ENCODE measurements around the gene CERT1.
"Not testable (repeated sequence)": the region's sequence is repeated elsewhere in the genome, so short reads cannot be mapped to it uniquely, and the experiment has no call there.

The CERT1 gene

GRCh38 chr5:75538211-75538610, 26.8 kb upstream of the CERT1 start:
- Histone ChIP-seq H3K27ac (ENCODE audit: low read depth, low read length) (no peak overlapping the region), H3K56ac (ENCODE audit: low read length) (no peak overlapping the region), H4K8ac (ENCODE audit: low read depth, low read length) (no peak overlapping the region), H3K27me3 (ENCODE audit: insufficient read depth, low read length, poor library complexity) (no peaks in the 10 kb centered on the region), H2AK5ac (ENCODE audit: low read length) (no peak overlapping the region), H3K36me3 (ENCODE audit: control insufficient read depth, insufficient read depth, low read length) (no peaks in the 10 kb centered on the region), H2BK5ac (ENCODE audit: low read length) (no peak overlapping the region), H3K79me2 (ENCODE audit: control insufficient read depth, insufficient read depth, low read length) (no peaks in the 10 kb centered on the region), H3K9ac (ENCODE audit: low read length) (no peak overlapping the region), H3K4ac (ENCODE audit: low read depth, low read length) (no peak overlapping the region), H3K4me2 (ENCODE audit: low read length) (no peak overlapping the region), H3K4me1 (ENCODE audit: control insufficient read depth, low read depth, low read length) (peaks cover 4% of the 10 kb centered on the region), H2BK15ac (replicated peaks; ENCODE audit: low read depth) (no peak overlapping the region), H2BK120ac (ENCODE audit: low read depth, low read length) (no peak overlapping the region), H3K18ac (ENCODE audit: low read length) (no peak overlapping the region), H3K4me3 (ENCODE audit: low read length) (no peak overlapping the region), H3K23ac (ENCODE audit: low read length) (no peak overlapping the region), H4K5ac (ENCODE audit: low read length) (no peak overlapping the region), H3K79me1 (ENCODE audit: low read length) (peaks cover 1% of the 10 kb centered on the region)
- no peak for DNase-seq
- no CpG with 5 or more reads among the region's 1 CpG for WGBS (ENCODE audit: extremely low coverage, insufficient coverage, low lambda C conversion rate)

DNA sequence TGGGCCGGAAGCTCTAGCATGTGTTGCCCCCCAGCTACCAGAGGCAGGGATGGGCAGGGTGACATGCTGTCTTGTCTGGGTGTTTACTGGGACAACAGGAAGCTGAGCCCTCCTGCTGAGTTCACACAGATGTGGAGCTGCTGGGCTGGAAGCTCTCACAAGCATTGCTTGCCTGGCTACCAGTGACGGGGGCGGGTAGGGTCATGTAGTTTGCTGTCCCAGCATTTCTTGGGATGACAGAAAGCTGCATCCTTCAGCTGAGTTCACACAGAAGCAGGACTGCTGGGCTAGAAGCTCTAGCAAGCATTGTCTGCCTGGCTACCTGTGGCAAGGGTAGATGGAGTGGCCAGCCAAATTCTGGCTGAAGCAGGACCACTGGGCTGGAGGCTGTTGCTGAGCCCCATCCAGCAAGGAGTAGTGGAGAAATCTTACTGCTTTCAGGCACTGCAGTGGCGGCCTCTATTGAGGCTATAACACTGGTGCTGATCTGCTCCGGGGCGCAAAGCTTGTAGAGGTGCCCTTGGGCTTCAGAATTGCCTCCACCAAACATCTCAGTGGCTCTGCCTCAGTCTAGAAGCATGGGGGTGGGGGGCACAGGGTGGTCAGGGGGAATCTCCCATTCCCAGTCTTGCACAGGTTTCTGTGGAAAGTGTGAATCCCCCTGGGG, 25.4 kb upstream of the CERT1 start:
- Histone ChIP-seq H3K4me2 (ENCODE audit: low read length) (no peak overlapping the region), H2BK120ac (ENCODE audit: low read depth, low read length) (no peak overlapping the region), H2AK5ac (ENCODE audit: low read length) (no peak overlapping the region), H3K4me3 (ENCODE audit: low read length) (no peak overlapping the region), H3K4me1 (ENCODE audit: control insufficient read depth, low read depth, low read length) (peaks cover 4% of the 10 kb centered on the region), H3K36me3 (ENCODE audit: control insufficient read depth, insufficient read depth, low read length) (no peaks in the 10 kb centered on the region), H3K18ac (ENCODE audit: low read length) (no peak overlapping the region), H3K27me3 (ENCODE audit: insufficient read depth, low read length, poor library complexity) (no peaks in the 10 kb centered on the region), H3K9ac (ENCODE audit: low read length) (peak overlapping the region; percentile 10), H3K27ac (ENCODE audit: low read depth, low read length) (no peak overlapping the region), H4K5ac (ENCODE audit: low read length) (no peak overlapping the region), H2BK5ac (ENCODE audit: low read length) (no peak overlapping the region), H2BK15ac (replicated peaks; ENCODE audit: low read depth) (no peak overlapping the region), H3K4ac (ENCODE audit: low read depth, low read length) (no peak overlapping the region), H3K56ac (ENCODE audit: low read length) (peak overlapping the region; percentile 38), H3K23ac (ENCODE audit: low read length) (no peak overlapping the region), H4K8ac (ENCODE audit: low read depth, low read length) (no peak overlapping the region), H3K79me1 (ENCODE audit: low read length) (peaks cover 1% of the 10 kb centered on the region), H3K79me2 (ENCODE audit: control insufficient read depth, insufficient read depth, low read length) (no peaks in the 10 kb centered on the region)
- peak; percentile 79 for DNase-seq
- WGBS (ENCODE audit: extremely low coverage, insufficient coverage, low lambda C conversion rate) = no CpG with 5 or more reads among the region's 6 CpGs

DNA sequence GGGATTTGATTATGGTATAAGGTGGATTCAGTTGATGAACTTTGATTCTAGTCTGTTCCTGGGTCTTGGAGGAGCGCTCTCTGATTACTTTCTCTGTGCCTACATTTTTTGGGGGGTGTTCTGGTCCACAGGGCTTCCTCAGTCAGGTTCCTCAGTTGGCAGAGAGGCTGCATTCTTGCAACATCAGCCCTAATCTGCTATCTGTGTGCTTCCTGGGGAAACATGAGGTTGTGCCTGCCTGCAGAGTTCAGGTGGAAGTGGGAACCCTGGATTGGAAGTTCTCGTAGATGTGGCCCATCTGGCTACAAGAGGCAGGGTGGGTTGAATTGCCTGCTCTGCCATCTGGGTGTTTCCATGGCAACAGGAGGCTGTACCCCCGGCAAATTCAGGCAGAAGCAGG, 24.7 kb upstream of the CERT1 start:
- H3K27ac ChIP-seq (ENCODE audit: low read depth, low read length) = no peak overlapping the region
- H2BK120ac ChIP-seq (ENCODE audit: low read depth, low read length) = no peak overlapping the region
- no peak overlapping the region for H4K5ac ChIP-seq (ENCODE audit: low read length)
- peak; percentile 12 for DNase-seq
- H3K36me3 ChIP-seq (ENCODE audit: control insufficient read depth, insufficient read depth, low read length) = no peaks in the 10 kb centered on the region
- no peak overlapping the region for H2BK15ac ChIP-seq (replicated peaks; ENCODE audit: low read depth)
- peaks cover 1% of the 10 kb centered on the region for H3K79me1 ChIP-seq (ENCODE audit: low read length)
- no peak overlapping the region for H2AK5ac ChIP-seq (ENCODE audit: low read length)
- WGBS (ENCODE audit: extremely low coverage, insufficient coverage, low lambda C conversion rate) = no CpG with 5 or more reads among the region's 3 CpGs
- no peak overlapping the region for H3K9ac ChIP-seq (ENCODE audit: low read length)
- H3K56ac ChIP-seq (ENCODE audit: low read length) = no peak overlapping the region
- no peak overlapping the region for H3K18ac ChIP-seq (ENCODE audit: low read length)
- H3K23ac ChIP-seq (ENCODE audit: low read length) = no peak overlapping the region
- H3K4me1 ChIP-seq (ENCODE audit: control insufficient read depth, low read depth, low read length) = peaks cover 4% of the 10 kb centered on the region
- no peaks in the 10 kb centered on the region for H3K27me3 ChIP-seq (ENCODE audit: insufficient read depth, low read length, poor library complexity)
- H2BK5ac ChIP-seq (ENCODE audit: low read length) = no peak overlapping the region
- H4K8ac ChIP-seq (ENCODE audit: low read depth, low read length) = no peak overlapping the region
- H3K4me3 ChIP-seq (ENCODE audit: low read length) = no peak overlapping the region
- no peaks in the 10 kb centered on the region for H3K79me2 ChIP-seq (ENCODE audit: control insufficient read depth, insufficient read depth, low read length)
- no peak overlapping the region for H3K4me2 ChIP-seq (ENCODE audit: low read length)
- H3K4ac ChIP-seq (ENCODE audit: low read depth, low read length) = no peak overlapping the region

DNA sequence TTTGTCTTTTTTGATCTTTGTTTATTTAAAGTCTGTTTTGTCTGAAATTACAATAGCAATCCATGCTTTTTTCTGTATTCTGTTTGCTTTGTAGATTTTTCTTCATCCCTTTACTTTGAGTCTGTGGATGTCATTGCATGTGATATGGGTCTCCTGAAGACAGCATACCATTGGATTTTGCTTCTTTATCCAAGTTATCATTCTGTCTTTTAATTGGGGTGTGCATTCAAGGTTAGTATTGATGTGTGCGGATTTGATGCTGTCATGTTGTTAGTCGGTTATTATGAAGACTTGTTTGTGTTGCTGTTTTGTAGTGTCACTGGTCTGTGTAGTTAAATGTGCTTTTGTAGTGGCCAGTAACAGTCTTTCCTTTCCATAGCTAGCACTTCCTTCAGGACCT, 23.3 kb upstream of the CERT1 start:
- Histone ChIP-seq H2AK5ac (ENCODE audit: low read length) (no peak overlapping the region), H3K18ac (ENCODE audit: low read length) (no peak overlapping the region), H3K79me1 (ENCODE audit: low read length) (peaks cover 1% of the 10 kb centered on the region), H3K4ac (ENCODE audit: low read depth, low read length) (no peak overlapping the region), H2BK120ac (ENCODE audit: low read depth, low read length) (no peak overlapping the region), H2BK15ac (replicated peaks; ENCODE audit: low read depth) (no peak overlapping the region), H3K23ac (ENCODE audit: low read length) (no peak overlapping the region), H3K4me2 (ENCODE audit: low read length) (no peak overlapping the region), H4K8ac (ENCODE audit: low read depth, low read length) (no peak overlapping the region), H3K56ac (ENCODE audit: low read length) (no peak overlapping the region), H3K27me3 (ENCODE audit: insufficient read depth, low read length, poor library complexity) (no peaks in the 10 kb centered on the region), H3K4me3 (ENCODE audit: low read length) (no peak overlapping the region), H3K79me2 (ENCODE audit: control insufficient read depth, insufficient read depth, low read length) (no peaks in the 10 kb centered on the region), H3K9ac (ENCODE audit: low read length) (no peak overlapping the region), H3K27ac (ENCODE audit: low read depth, low read length) (no peak overlapping the region), H3K36me3 (ENCODE audit: control insufficient read depth, insufficient read depth, low read length) (no peaks in the 10 kb centered on the region), H4K5ac (ENCODE audit: low read length) (no peak overlapping the region), H3K4me1 (ENCODE audit: control insufficient read depth, low read depth, low read length) (peaks cover 4% of the 10 kb centered on the region), H2BK5ac (ENCODE audit: low read length) (no peak overlapping the region)
- DNase-seq = no peak
- WGBS (ENCODE audit: extremely low coverage, insufficient coverage, low lambda C conversion rate) = no CpG with 5 or more reads among the region's 2 CpGs

- H3K27me3 ChIP-seq (ENCODE audit: insufficient read depth, low read length, poor library complexity); H2BK5ac ChIP-seq (ENCODE audit: low read length); H3K36me3 ChIP-seq (ENCODE audit: control insufficient read depth, insufficient read depth, low read length); H3K18ac ChIP-seq (ENCODE audit: low read length); H3K4ac ChIP-seq (ENCODE audit: low read depth, low read length); H3K4me3 ChIP-seq (ENCODE audit: low read length); H4K8ac ChIP-seq (ENCODE audit: low read depth, low read length); H3K79me2 ChIP-seq (ENCODE audit: control insufficient read depth, insufficient read depth, low read length); H2BK120ac ChIP-seq (ENCODE audit: low read depth, low read length); H2AK5ac ChIP-seq (ENCODE audit: low read length); DNase-seq; H3K23ac ChIP-seq (ENCODE audit: low read length); H2BK15ac ChIP-seq (replicated peaks; ENCODE audit: low read depth); H3K9ac ChIP-seq (ENCODE audit: low read length); H4K5ac ChIP-seq (ENCODE audit: low read length); H3K27ac ChIP-seq (ENCODE audit: low read depth, low read length); H3K79me1 ChIP-seq (ENCODE audit: low read length); H3K4me1 ChIP-seq (ENCODE audit: control insufficient read depth, low read depth, low read length); H3K4me2 ChIP-seq (ENCODE audit: low read length); H3K56ac ChIP-seq (ENCODE audit: low read length): not testable (repeated sequence)
- WGBS (ENCODE audit: extremely low coverage, insufficient coverage, low lambda C conversion rate) = no CpG with 5 or more reads among the region's 1 CpG
Measured at GRCh38 chr5:75533716-75534115, 22.3 kb upstream of the CERT1 start.

- Histone ChIP-seq H3K23ac (ENCODE audit: low read length) (no peak overlapping the region), H4K5ac (ENCODE audit: low read length) (no peak overlapping the region), H2BK120ac (ENCODE audit: low read depth, low read length) (no peak overlapping the region), H3K4ac (ENCODE audit: low read depth, low read length) (no peak overlapping the region), H4K8ac (ENCODE audit: low read depth, low read length) (no peak overlapping the region), H3K79me2 (ENCODE audit: control insufficient read depth, insufficient read depth, low read length) (no peaks in the 10 kb centered on the region), H3K4me3 (ENCODE audit: low read length) (no peak overlapping the region), H3K4me1 (ENCODE audit: control insufficient read depth, low read depth, low read length) (peaks cover 4% of the 10 kb centered on the region), H2AK5ac (ENCODE audit: low read length) (no peak overlapping the region), H3K18ac (ENCODE audit: low read length) (no peak overlapping the region), H3K4me2 (ENCODE audit: low read length) (no peak overlapping the region), H3K27me3 (ENCODE audit: insufficient read depth, low read length, poor library complexity) (no peaks in the 10 kb centered on the region), H3K79me1 (ENCODE audit: low read length) (peaks cover 1% of the 10 kb centered on the region), H2BK5ac (ENCODE audit: low read length) (no peak overlapping the region), H3K9ac (ENCODE audit: low read length) (no peak overlapping the region), H3K56ac (ENCODE audit: low read length) (no peak overlapping the region), H3K27ac (ENCODE audit: low read depth, low read length) (no peak overlapping the region), H3K36me3 (ENCODE audit: control insufficient read depth, insufficient read depth, low read length) (no peaks in the 10 kb centered on the region), H2BK15ac (replicated peaks; ENCODE audit: low read depth) (no peak overlapping the region)
- DNase-seq = no peak
- WGBS (ENCODE audit: extremely low coverage, insufficient coverage, low lambda C conversion rate) = no CpG with 5 or more reads among the region's 2 CpGs
Measured at GRCh38 chr5:75532190-75532589, 20.8 kb upstream of the CERT1 start.

All from mesendoderm (in vitro differentiated cells).